Astrocyte (in vitro differentiated cells and primary cell): ENCODE data around the gene CCR6. TPM values are rescaled to one million over a fixed set of nuclear protein-coding genes. Genes with fewer than 3 reads are reported as not detected.

ENCODE experiments used
- DNase-seq: peaks from one replicate; pipeline ENCODE4 v3.0.0-alpha.2; 2010; ENCODE audit warnings: low read depth
- FAIRE-seq: peaks from 2 replicates; lab custom pipeline; 2011; peaks lifted over from hg19 to GRCh38; lab: Jason Lieb, UNC
- H2AFZ ChIP-seq: 2 replicates; pipeline ENCODE4 v1.6.0; 2012; ENCODE audit warnings: low read depth, low read length, inconsistent platforms
- H3K27ac ChIP-seq: 2 replicates; pipeline ENCODE4 v1.5.1; 2011; ENCODE audit warnings: low read depth, low read length, inconsistent platforms
- H3K27me3 ChIP-seq: 2 replicates; pipeline ENCODE4 v1.6.0; 2011; ENCODE audit warnings: low read length, inconsistent platforms; ENCODE audit not compliant: insufficient read depth
- H3K36me3 ChIP-seq: 2 replicates; pipeline ENCODE4 v1.5.1; 2011; ENCODE audit warnings: low read length, inconsistent platforms; ENCODE audit not compliant: insufficient read depth
- H3K4me1 ChIP-seq: 2 replicates; pipeline ENCODE4 v1.5.1; 2011; ENCODE audit warnings: low read length, inconsistent platforms; ENCODE audit not compliant: insufficient read depth
- H3K4me2 ChIP-seq: 2 replicates; pipeline ENCODE4 v1.6.0; 2012; ENCODE audit warnings: low read length, inconsistent platforms
- H3K4me3 ChIP-seq: 2 replicates; pipeline ENCODE4 v1.5.1; 2011; ENCODE audit warnings: low read depth, mild to moderate bottlenecking, low read length, inconsistent platforms; ENCODE audit not compliant: insufficient read depth
- H3K79me2 ChIP-seq: 2 replicates; pipeline ENCODE4 v1.6.0; 2012; ENCODE audit warnings: mild to moderate bottlenecking, low read length, inconsistent platforms; ENCODE audit not compliant: insufficient read depth
- H3K9ac ChIP-seq: 2 replicates; pipeline ENCODE4 v1.6.0; 2012; ENCODE audit warnings: mild to moderate bottlenecking, low read length, inconsistent platforms
- H3K9me3 ChIP-seq: 2 replicates; pipeline ENCODE4 v1.5.1; 2012; ENCODE audit warnings: low read depth, mild to moderate bottlenecking, low read length, inconsistent platforms; ENCODE audit not compliant: insufficient read depth
- H4K20me1 ChIP-seq: 2 replicates; pipeline ENCODE4 v1.6.0; 2012; ENCODE audit warnings: low read length, inconsistent platforms; ENCODE audit not compliant: insufficient read depth
- H3K27ac Mint-ChIP-seq: one replicate; pipeline ENCODE4 v1.8.0; 2021; ENCODE audit warnings: mild to moderate bottlenecking, mixed read lengths; ENCODE audit not compliant: unreplicated experiment
- H3K27me3 Mint-ChIP-seq: one replicate; pipeline ENCODE4 v1.8.0; 2021; ENCODE audit warnings: low read depth, mixed read lengths; ENCODE audit not compliant: unreplicated experiment
- H3K36me3 Mint-ChIP-seq: one replicate; pipeline ENCODE4 v1.8.0; 2021; ENCODE audit warnings: low read depth, mixed read lengths; ENCODE audit not compliant: unreplicated experiment
- H3K4me1 Mint-ChIP-seq: one replicate; pipeline ENCODE4 v1.8.0; 2021; ENCODE audit warnings: low read depth, mixed read lengths; ENCODE audit not compliant: unreplicated experiment
- H3K4me3 Mint-ChIP-seq: one replicate; pipeline ENCODE4 v1.8.0; 2021; ENCODE audit warnings: mild to moderate bottlenecking, moderate library complexity, mixed read lengths; ENCODE audit not compliant: unreplicated experiment
- H3K9me3 Mint-ChIP-seq: one replicate; pipeline ENCODE4 v1.8.0; 2021; ENCODE audit warnings: mild to moderate bottlenecking, mixed read lengths; ENCODE audit not compliant: unreplicated experiment
- EZH2 ChIP-seq: IDR thresholded peaks from 2 replicates; pipeline ENCODE4 v1.6.1; 2012; ENCODE audit warnings: mild to moderate bottlenecking, low read length, inconsistent platforms; ENCODE audit not compliant: insufficient read depth
- total RNA-seq: library from RNA; stranded (reverse); gene quantifications from 2 replicates; pipeline ENCODE4 v1.2.1, GENCODE V29; 2021
- TF ChIP-seq, protein P1 (sequence below): IDR thresholded peaks from 2 replicates; pipeline ENCODE4 v1.5.1; 2011; ENCODE audit warnings: low read depth, mild to moderate bottlenecking, inconsistent platforms, low read length, moderate library complexity; ENCODE audit not compliant: insufficient read depth

Gene CCR6
- total RNA-seq, 1 donor from 2014 or later = not detected

DNA sequence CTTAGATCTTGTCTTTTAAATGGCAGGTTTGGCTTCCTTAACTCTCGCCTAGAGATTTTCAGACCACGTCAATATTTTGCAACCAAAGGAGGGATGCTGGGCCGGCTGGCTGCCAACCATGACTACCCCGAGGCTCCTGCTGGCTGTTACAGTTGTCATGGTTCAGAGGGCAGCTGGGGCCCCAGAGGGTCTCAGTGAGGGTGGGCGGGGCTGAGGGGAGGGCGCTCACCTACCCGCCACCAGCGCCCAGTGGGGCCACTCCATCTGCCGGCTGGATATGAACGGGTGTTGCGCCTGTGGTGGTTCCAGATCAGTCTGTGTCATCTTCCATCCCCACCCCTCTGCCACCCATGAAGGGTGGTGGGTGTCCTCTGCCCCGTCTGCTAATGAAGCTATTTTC lies 22.6 kb downstream of the CCR6 start:
- no peaks in the 10 kb centered on the region for H3K79me2 ChIP-seq
- no peaks in the 10 kb centered on the region for H3K36me3 ChIP-seq
- TF ChIP-seq EZH2 = no peak
- TF ChIP-seq, protein P1, sequence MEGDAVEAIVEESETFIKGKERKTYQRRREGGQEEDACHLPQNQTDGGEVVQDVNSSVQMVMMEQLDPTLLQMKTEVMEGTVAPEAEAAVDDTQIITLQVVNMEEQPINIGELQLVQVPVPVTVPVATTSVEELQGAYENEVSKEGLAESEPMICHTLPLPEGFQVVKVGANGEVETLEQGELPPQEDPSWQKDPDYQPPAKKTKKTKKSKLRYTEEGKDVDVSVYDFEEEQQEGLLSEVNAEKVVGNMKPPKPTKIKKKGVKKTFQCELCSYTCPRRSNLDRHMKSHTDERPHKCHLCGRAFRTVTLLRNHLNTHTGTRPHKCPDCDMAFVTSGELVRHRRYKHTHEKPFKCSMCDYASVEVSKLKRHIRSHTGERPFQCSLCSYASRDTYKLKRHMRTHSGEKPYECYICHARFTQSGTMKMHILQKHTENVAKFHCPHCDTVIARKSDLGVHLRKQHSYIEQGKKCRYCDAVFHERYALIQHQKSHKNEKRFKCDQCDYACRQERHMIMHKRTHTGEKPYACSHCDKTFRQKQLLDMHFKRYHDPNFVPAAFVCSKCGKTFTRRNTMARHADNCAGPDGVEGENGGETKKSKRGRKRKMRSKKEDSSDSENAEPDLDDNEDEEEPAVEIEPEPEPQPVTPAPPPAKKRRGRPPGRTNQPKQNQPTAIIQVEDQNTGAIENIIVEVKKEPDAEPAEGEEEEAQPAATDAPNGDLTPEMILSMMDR = no peak
- no peaks in the 10 kb centered on the region for H3K36me3 Mint-ChIP-seq
- peaks cover 4% of the 10 kb centered on the region for H3K4me1 ChIP-seq
- no peak for DNase-seq
- no peaks in the 10 kb centered on the region for H3K9me3 ChIP-seq
- no peak overlapping the region for H3K9ac ChIP-seq
- peaks cover 3% of the 10 kb centered on the region for H3K9me3 Mint-ChIP-seq
- no peak overlapping the region for H3K4me3 Mint-ChIP-seq
- H4K20me1 ChIP-seq = no peaks in the 10 kb centered on the region
- H3K4me2 ChIP-seq = no peak overlapping the region
- H3K4me3 ChIP-seq = no peak overlapping the region
- peaks cover 29% of the 10 kb centered on the region for H3K27me3 Mint-ChIP-seq
- H3K27me3 ChIP-seq = no peaks in the 10 kb centered on the region
- no peak overlapping the region for H3K27ac Mint-ChIP-seq
- FAIRE-seq = no peak
- no peak overlapping the region for H3K27ac ChIP-seq
- no peak overlapping the region for H2AFZ ChIP-seq
- H3K4me1 Mint-ChIP-seq = peaks cover 20% of the 10 kb centered on the region

DNA sequence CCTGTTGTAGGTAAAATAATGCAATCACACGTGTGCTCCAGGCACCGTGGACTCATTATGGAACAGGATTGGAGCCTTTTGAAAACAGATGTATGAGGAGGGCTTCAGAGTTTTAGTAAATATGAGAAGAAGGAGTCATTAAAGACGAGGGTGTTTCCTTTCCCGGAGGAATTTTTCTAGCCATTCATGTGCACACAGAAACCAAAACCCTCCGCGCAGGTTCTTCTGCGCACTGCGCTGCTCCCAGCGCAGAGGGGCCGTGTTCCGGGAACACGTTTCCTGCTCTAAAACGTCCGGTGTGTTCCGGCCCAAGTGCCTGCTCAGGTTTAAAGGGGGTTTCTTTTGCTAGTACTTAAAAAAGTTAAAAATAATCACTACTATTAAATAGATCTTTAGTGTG lies 23.2 kb downstream of the CCR6 start:
- Histone ChIP-seq H3K4me3 (no peak overlapping the region), H4K20me1 (no peaks in the 10 kb centered on the region), H3K79me2 (no peaks in the 10 kb centered on the region), H3K27me3 (no peaks in the 10 kb centered on the region), H3K4me1 (no peaks in the 10 kb centered on the region), H3K9me3 (no peaks in the 10 kb centered on the region), H3K9ac (no peak overlapping the region), H3K27ac (no peak overlapping the region), H2AFZ (no peak overlapping the region), H3K36me3 (no peaks in the 10 kb centered on the region), H3K4me2 (no peak overlapping the region)
- TF ChIP-seq EZH2 = no peak
- TF ChIP-seq, protein P1 = no peak
- DNase-seq (no peak), FAIRE-seq (no peak)
- H3K4me3 Mint-ChIP-seq = no peak overlapping the region
- H3K36me3 Mint-ChIP-seq = no peaks in the 10 kb centered on the region
- H3K4me1 Mint-ChIP-seq = peaks cover 14% of the 10 kb centered on the region
- H3K27ac Mint-ChIP-seq = no peak overlapping the region
- peaks cover 29% of the 10 kb centered on the region for H3K27me3 Mint-ChIP-seq
- peaks cover 3% of the 10 kb centered on the region for H3K9me3 Mint-ChIP-seq

DNA sequence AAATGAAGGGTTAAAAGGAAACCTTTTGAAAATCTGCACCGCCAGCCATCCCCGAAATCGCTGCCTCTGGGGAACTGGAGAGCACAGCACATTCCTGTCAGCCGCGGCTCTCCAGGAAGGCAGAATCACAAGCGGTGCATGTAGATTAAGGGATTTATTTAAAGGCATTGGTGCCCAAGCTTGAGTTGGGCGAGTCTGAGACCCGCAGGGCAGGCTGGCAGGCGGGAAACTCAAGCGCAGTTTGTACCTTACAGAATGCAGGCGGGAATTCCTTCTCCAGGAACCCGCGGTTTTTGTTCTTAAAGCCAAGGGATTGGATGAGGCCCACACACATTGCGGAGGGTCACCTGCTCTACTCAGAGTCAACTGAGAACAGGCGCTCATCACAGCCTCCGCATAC lies 24.1 kb downstream of the CCR6 start:
- no peak overlapping the region for H2AFZ ChIP-seq
- Mint-ChIP-seq H3K27ac (no peak overlapping the region), H3K36me3 (no peaks in the 10 kb centered on the region), H3K4me3 (no peak overlapping the region), H3K9me3 (peaks cover 5% of the 10 kb centered on the region), H3K4me1 (peaks cover 12% of the 10 kb centered on the region), H3K27me3 (peaks cover 29% of the 10 kb centered on the region)
- TF ChIP-seq, protein P1 = no peak
- no peak for TF ChIP-seq EZH2
- H3K36me3 ChIP-seq = no peaks in the 10 kb centered on the region
- DNase-seq = no peak
- no peak for FAIRE-seq
- H3K4me1 ChIP-seq = no peaks in the 10 kb centered on the region
- no peak overlapping the region for H3K27ac ChIP-seq
- no peak overlapping the region for H3K9ac ChIP-seq
- no peaks in the 10 kb centered on the region for H4K20me1 ChIP-seq
- H3K4me2 ChIP-seq = no peak overlapping the region
- no peaks in the 10 kb centered on the region for H3K27me3 ChIP-seq
- no peaks in the 10 kb centered on the region for H3K9me3 ChIP-seq
- H3K4me3 ChIP-seq = no peak overlapping the region
- H3K79me2 ChIP-seq = no peaks in the 10 kb centered on the region
